ENCODE data around the gene ERMAP.

ERMAP gene

GRCh38 chr1:42817440-42817767, 482 bp downstream of the ERMAP start:
- H4K8ac ChIP-seq (ENCODE audit: low read depth, low read length), result no peak overlapping the region
- H3K4me3 ChIP-seq (ENCODE audit: low read depth, low read length), result no peak overlapping the region
- no peak overlapping the region for H2AFZ ChIP-seq (ENCODE audit: insufficient read depth, low read length, poor library complexity)
- no peak overlapping the region for H3K27ac ChIP-seq (ENCODE audit: low read depth, low read length)
- H2AK5ac ChIP-seq (ENCODE audit: low read length), result no peak overlapping the region
- no peak overlapping the region for H2BK5ac ChIP-seq (ENCODE audit: low read depth, low read length, poor library complexity)
- peaks cover 7% of the 10 kb centered on the region for H3K79me2 ChIP-seq (ENCODE audit: control insufficient read depth, insufficient read depth, low read length, poor library complexity)
- H4K91ac ChIP-seq (ENCODE audit: low read depth, low read length), result no peak overlapping the region
- no peaks in the 10 kb centered on the region for H3K27me3 ChIP-seq (ENCODE audit: insufficient read depth, low read length)
- DNase-seq, result no peak
- WGBS (ENCODE audit: extremely low coverage, insufficient coverage, insufficient read length), result no CpG with 5 or more reads among the region's 13 CpGs
- no peak overlapping the region for H3K18ac ChIP-seq (ENCODE audit: low read length)
- no peak overlapping the region for H2BK120ac ChIP-seq (ENCODE audit: insufficient read depth, low read length, poor library complexity)
- no peak overlapping the region for H2BK12ac ChIP-seq (ENCODE audit: low read length)
- H3K23ac ChIP-seq (ENCODE audit: low read length), result no peak overlapping the region
- H3K36me3 ChIP-seq (ENCODE audit: control insufficient read depth in 1 of 2, insufficient read depth in 2 of 2, low read length in 2 of 2), result no peaks in the 10 kb centered on the region
- no peak overlapping the region for H3K9ac ChIP-seq (ENCODE audit: low read length)
- H3K4me1 ChIP-seq (ENCODE audit: control insufficient read depth in 1 of 2, insufficient read depth in 2 of 2, low read length in 2 of 2), result peaks cover 8% of the 10 kb centered on the region in 2 experiments
- H4K12ac ChIP-seq (ENCODE audit: low read depth, low read length), result no peak overlapping the region
- H3K79me1 ChIP-seq (ENCODE audit: low read length), result peaks cover 6% of the 10 kb centered on the region
- peak overlapping the region; percentile 61 for H3K4me2 ChIP-seq (ENCODE audit: low read length)
- no peaks in the 10 kb centered on the region for H3K9me3 ChIP-seq (ENCODE audit: insufficient read depth, low read depth, low read length)
- H3K4ac ChIP-seq (ENCODE audit: low read depth, low read length), result no peak overlapping the region
- no peak overlapping the region for H3K14ac ChIP-seq (ENCODE audit: low read length)

DNA sequence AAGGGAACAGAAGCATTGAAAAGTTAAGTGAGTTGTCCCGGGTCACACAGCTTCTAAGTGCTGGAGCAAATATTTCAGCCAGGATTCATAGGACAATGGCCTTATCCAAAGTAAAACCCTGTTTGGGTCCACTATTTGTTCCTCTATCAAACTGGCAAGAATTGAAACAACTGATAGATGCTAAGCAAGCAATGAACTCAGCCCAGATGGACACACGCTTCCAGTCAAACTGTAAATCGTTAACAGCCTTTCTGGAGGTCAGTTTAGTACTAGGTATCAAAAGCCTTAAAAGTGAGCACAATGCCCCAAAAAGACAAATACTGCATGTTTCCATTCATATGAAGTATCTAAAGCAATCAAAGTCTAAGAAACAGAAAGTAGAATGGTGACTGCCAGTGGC, 1.1 kb downstream of the ERMAP start:
- Histone ChIP-seq H2AFZ (ENCODE audit: insufficient read depth, low read length, poor library complexity) (no peak overlapping the region), H3K36me3 (ENCODE audit: control insufficient read depth in 1 of 2, insufficient read depth in 2 of 2, low read length in 2 of 2) (no peaks in the 10 kb centered on the region), H4K8ac (ENCODE audit: low read depth, low read length) (no peak overlapping the region), H3K27ac (ENCODE audit: low read depth, low read length) (no peak overlapping the region), H4K91ac (ENCODE audit: low read depth, low read length) (no peak overlapping the region), H2AK5ac (ENCODE audit: low read length) (no peak overlapping the region), H3K9me3 (ENCODE audit: insufficient read depth, low read depth, low read length) (no peaks in the 10 kb centered on the region), H3K14ac (ENCODE audit: low read length) (no peak overlapping the region), H3K18ac (ENCODE audit: low read length) (no peak overlapping the region), H2BK120ac (ENCODE audit: insufficient read depth, low read length, poor library complexity) (no peak overlapping the region), H3K4ac (ENCODE audit: low read depth, low read length) (no peak overlapping the region), H2BK5ac (ENCODE audit: low read depth, low read length, poor library complexity) (no peak overlapping the region), H2BK12ac (ENCODE audit: low read length) (no peak overlapping the region), H4K12ac (ENCODE audit: low read depth, low read length) (no peak overlapping the region), H3K4me2 (ENCODE audit: low read length) (no peak overlapping the region), H3K9ac (ENCODE audit: low read length) (no peak overlapping the region), H3K23ac (ENCODE audit: low read length) (no peak overlapping the region), H3K79me2 (ENCODE audit: control insufficient read depth, insufficient read depth, low read length, poor library complexity) (peaks cover 7% of the 10 kb centered on the region), H3K4me1 (ENCODE audit: control insufficient read depth in 1 of 2, insufficient read depth in 2 of 2, low read length in 2 of 2) (peaks cover 8% of the 10 kb centered on the region in 2 experiments), H3K27me3 (ENCODE audit: insufficient read depth, low read length) (no peaks in the 10 kb centered on the region), H3K4me3 (ENCODE audit: low read depth, low read length) (no peak overlapping the region), H3K79me1 (ENCODE audit: low read length) (peaks cover 6% of the 10 kb centered on the region)
- no CpG with 5 or more reads among the region's 3 CpGs for WGBS (ENCODE audit: extremely low coverage, insufficient coverage, insufficient read length)
- no peak for DNase-seq

DNA sequence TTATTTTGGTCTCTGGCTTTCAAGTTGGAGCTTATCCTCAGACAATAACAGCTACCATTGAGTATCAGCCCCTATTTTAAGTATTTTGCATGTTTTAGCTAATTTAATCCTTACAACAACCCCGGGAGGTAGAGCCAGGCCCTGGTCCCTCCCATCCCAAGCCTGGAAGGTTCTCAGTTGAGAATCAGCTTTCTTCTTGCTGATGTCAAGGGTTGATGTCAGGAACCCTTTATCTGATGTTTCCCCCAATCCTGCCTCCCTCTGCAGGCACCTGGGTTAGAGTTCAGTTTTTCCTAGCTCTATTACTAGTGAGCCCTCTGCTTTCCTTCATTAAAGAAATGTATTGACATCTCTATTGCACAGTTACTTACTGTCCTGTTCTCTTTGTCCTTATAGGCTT, 3.9 kb downstream of the ERMAP start:
- H4K12ac ChIP-seq (ENCODE audit: low read depth, low read length), result no peak overlapping the region
- no peak for DNase-seq
- H3K4me3 ChIP-seq (ENCODE audit: low read depth, low read length), result no peak overlapping the region
- H3K79me2 ChIP-seq (ENCODE audit: control insufficient read depth, insufficient read depth, low read length, poor library complexity), result peaks cover 7% of the 10 kb centered on the region
- no peaks in the 10 kb centered on the region for H3K9me3 ChIP-seq (ENCODE audit: insufficient read depth, low read depth, low read length)
- no peak overlapping the region for H4K91ac ChIP-seq (ENCODE audit: low read depth, low read length)
- H2BK12ac ChIP-seq (ENCODE audit: low read length), result no peak overlapping the region
- no peak overlapping the region for H3K27ac ChIP-seq (ENCODE audit: low read depth, low read length)
- no peak overlapping the region for H2AK5ac ChIP-seq (ENCODE audit: low read length)
- H2BK5ac ChIP-seq (ENCODE audit: low read depth, low read length, poor library complexity), result no peak overlapping the region
- no peak overlapping the region for H2BK120ac ChIP-seq (ENCODE audit: insufficient read depth, low read length, poor library complexity)
- H3K4ac ChIP-seq (ENCODE audit: low read depth, low read length), result no peak overlapping the region
- WGBS (ENCODE audit: extremely low coverage, insufficient coverage, insufficient read length), result no CpG with 5 or more reads among the region's 1 CpG
- H3K4me1 ChIP-seq (ENCODE audit: control insufficient read depth in 1 of 2, insufficient read depth in 2 of 2, low read length in 2 of 2), result peaks cover 6 to 8% of the 10 kb centered on the region in 2 experiments
- H3K79me1 ChIP-seq (ENCODE audit: low read length), result peaks cover 6% of the 10 kb centered on the region
- no peaks in the 10 kb centered on the region for H3K36me3 ChIP-seq (ENCODE audit: control insufficient read depth in 1 of 2, insufficient read depth in 2 of 2, low read length in 2 of 2)
- H3K23ac ChIP-seq (ENCODE audit: low read length), result no peak overlapping the region
- no peak overlapping the region for H3K9ac ChIP-seq (ENCODE audit: low read length)
- no peaks in the 10 kb centered on the region for H3K27me3 ChIP-seq (ENCODE audit: insufficient read depth, low read length)
- no peak overlapping the region for H3K4me2 ChIP-seq (ENCODE audit: low read length)
- no peak overlapping the region for H3K18ac ChIP-seq (ENCODE audit: low read length)
- H4K8ac ChIP-seq (ENCODE audit: low read depth, low read length), result no peak overlapping the region
- H3K14ac ChIP-seq (ENCODE audit: low read length), result no peak overlapping the region
- no peak overlapping the region for H2AFZ ChIP-seq (ENCODE audit: insufficient read depth, low read length, poor library complexity)

- H3K4me3 ChIP-seq (ENCODE audit: low read depth, low read length), result no peak overlapping the region
- no peak overlapping the region for H2BK5ac ChIP-seq (ENCODE audit: low read depth, low read length, poor library complexity)
- no peak overlapping the region for H2AFZ ChIP-seq (ENCODE audit: insufficient read depth, low read length, poor library complexity)
- peaks cover 4% of the 10 kb centered on the region for H3K79me1 ChIP-seq (ENCODE audit: low read length)
- no peak overlapping the region for H3K27ac ChIP-seq (ENCODE audit: low read depth, low read length)
- no peak overlapping the region for H2AK5ac ChIP-seq (ENCODE audit: low read length)
- no peak overlapping the region for H3K4me2 ChIP-seq (ENCODE audit: low read length)
- WGBS (ENCODE audit: extremely low coverage, insufficient coverage, insufficient read length), result no CpG with 5 or more reads among the region's 2 CpGs
- H4K91ac ChIP-seq (ENCODE audit: low read depth, low read length), result no peak overlapping the region
- no peak overlapping the region for H4K8ac ChIP-seq (ENCODE audit: low read depth, low read length)
- no peak overlapping the region for H3K9ac ChIP-seq (ENCODE audit: low read length)
- H3K79me2 ChIP-seq (ENCODE audit: control insufficient read depth, insufficient read depth, low read length, poor library complexity), result peaks cover 2% of the 10 kb centered on the region
- H3K14ac ChIP-seq (ENCODE audit: low read length), result no peak overlapping the region
- H3K36me3 ChIP-seq (ENCODE audit: control insufficient read depth in 1 of 2, insufficient read depth in 2 of 2, low read length in 2 of 2), result no peaks in the 10 kb centered on the region
- H3K4me1 ChIP-seq (ENCODE audit: control insufficient read depth in 1 of 2, insufficient read depth in 2 of 2, low read length in 2 of 2), result peaks cover 0 to 3% of the 10 kb centered on the region in 2 experiments
- H3K23ac ChIP-seq (ENCODE audit: low read length), result no peak overlapping the region
- H3K27me3 ChIP-seq (ENCODE audit: insufficient read depth, low read length), result no peaks in the 10 kb centered on the region
- no peak overlapping the region for H3K4ac ChIP-seq (ENCODE audit: low read depth, low read length)
- H4K12ac ChIP-seq (ENCODE audit: low read depth, low read length), result no peak overlapping the region
- no peak overlapping the region for H2BK12ac ChIP-seq (ENCODE audit: low read length)
- no peak overlapping the region for H3K18ac ChIP-seq (ENCODE audit: low read length)
- DNase-seq, result no peak
- no peak overlapping the region for H2BK120ac ChIP-seq (ENCODE audit: insufficient read depth, low read length, poor library complexity)
- H3K9me3 ChIP-seq (ENCODE audit: insufficient read depth, low read depth, low read length), result no peaks in the 10 kb centered on the region
These were observed 4.8 kb downstream of the ERMAP start for GRCh38 chr1:42821690-42822089.
